Measurements from ENCODE around the gene SPIRE1.
"Not testable (repeated sequence)": the region's sequence is repeated elsewhere in the genome, so short reads cannot be mapped to it uniquely, and the experiment has no call there.

SPIRE1 gene

GRCh38 chr18:12420821-12421421 is 237.0 kb downstream of the SPIRE1 start:
- TF ChIP-seq, protein P1, sequence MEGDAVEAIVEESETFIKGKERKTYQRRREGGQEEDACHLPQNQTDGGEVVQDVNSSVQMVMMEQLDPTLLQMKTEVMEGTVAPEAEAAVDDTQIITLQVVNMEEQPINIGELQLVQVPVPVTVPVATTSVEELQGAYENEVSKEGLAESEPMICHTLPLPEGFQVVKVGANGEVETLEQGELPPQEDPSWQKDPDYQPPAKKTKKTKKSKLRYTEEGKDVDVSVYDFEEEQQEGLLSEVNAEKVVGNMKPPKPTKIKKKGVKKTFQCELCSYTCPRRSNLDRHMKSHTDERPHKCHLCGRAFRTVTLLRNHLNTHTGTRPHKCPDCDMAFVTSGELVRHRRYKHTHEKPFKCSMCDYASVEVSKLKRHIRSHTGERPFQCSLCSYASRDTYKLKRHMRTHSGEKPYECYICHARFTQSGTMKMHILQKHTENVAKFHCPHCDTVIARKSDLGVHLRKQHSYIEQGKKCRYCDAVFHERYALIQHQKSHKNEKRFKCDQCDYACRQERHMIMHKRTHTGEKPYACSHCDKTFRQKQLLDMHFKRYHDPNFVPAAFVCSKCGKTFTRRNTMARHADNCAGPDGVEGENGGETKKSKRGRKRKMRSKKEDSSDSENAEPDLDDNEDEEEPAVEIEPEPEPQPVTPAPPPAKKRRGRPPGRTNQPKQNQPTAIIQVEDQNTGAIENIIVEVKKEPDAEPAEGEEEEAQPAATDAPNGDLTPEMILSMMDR (conservative IDR thresholded peaks at IDR 0.05; ENCODE audit: low read length), result no peak
- H3K4me3 ChIP-seq (ENCODE audit: low read length), result peak overlapping the region; percentile 39
- no peak for DNase-seq (ENCODE audit: low read depth)

DNA sequence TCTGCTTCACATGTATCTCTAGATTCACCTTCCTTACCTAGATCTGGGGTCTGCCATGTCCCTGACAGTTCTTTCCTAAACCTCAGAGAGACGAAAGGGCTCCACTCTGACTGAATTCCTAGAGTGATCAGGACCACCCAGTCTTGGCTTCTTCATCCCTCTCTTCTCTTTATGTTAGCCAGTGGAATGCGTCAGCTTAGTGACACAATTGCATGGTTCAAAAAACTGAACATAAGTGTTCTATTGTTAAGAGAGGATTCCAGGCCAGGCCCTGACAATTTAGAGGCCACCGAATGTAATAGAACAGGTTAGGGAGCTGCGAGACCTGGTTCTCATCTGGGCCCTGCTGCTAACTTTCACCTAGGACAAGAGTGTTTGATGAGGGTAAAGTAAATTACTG is 240.2 kb downstream of the SPIRE1 start:
- H3K4me3 ChIP-seq (ENCODE audit: low read length), result no peak overlapping the region
- TF ChIP-seq, protein P1 (conservative IDR thresholded peaks at IDR 0.05; ENCODE audit: low read length), result no peak
- no peak for DNase-seq (ENCODE audit: low read depth)

DNA sequence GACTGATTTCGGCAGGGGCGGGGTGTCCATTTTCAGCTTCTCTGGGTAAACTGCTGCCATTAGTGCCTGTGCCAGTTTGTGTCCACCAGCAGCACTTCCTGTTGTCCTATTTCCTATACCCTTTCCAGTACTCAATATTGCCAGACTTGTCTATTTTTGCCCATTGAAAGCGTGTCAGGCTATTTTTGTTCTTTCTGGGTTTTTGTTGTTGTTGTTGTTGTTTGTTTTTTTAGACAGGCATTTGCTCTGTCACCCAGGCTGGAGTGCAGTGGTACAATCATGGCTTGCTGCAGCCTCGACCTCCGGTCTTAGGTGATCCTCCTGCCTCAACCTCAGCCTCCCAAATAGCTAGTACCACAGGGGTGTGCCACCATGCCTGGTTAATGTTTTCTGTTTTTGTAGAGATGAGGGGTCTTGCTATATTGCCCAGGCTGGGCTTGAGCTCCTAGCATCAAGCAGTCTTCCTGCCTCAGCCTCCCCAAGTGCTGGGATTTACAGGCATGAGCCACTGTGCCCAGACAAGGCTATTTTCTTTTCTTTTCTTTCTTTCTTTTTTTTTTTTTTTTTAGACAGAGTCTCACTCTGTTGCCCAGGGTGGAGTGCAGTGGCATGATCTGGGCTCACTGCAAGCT is 241.7 kb downstream of the SPIRE1 start:
- H3K4me3 ChIP-seq (ENCODE audit: low read length), result no peak overlapping the region
- no peak for DNase-seq (ENCODE audit: low read depth)

GRCh38 chr18:12411456-12411855 is 246.5 kb downstream of the SPIRE1 start:
- TF ChIP-seq, protein P1 (conservative IDR thresholded peaks at IDR 0.05; ENCODE audit: low read length), result no peak
- H3K4me3 ChIP-seq (ENCODE audit: low read length), result no peak overlapping the region
- no peak for DNase-seq (ENCODE audit: low read depth)

More for the DNA sequence above, 241.7 kb downstream of the SPIRE1 start:
- TF ChIP-seq, protein P1 (conservative IDR thresholded peaks at IDR 0.05; ENCODE audit: low read length), result no peak

GRCh38 chr18:12410747-12411146 is 247.2 kb downstream of the SPIRE1 start:
- DNase-seq (ENCODE audit: low read depth); H3K4me3 ChIP-seq (ENCODE audit: low read length): not testable (repeated sequence)

- TF ChIP-seq, protein P1 (conservative IDR thresholded peaks at IDR 0.05; ENCODE audit: low read length), result no peak
- DNase-seq (ENCODE audit: low read depth), result no peak
- H3K4me3 ChIP-seq (ENCODE audit: low read length), result no peak overlapping the region
These were observed 247.8 kb downstream of the SPIRE1 start for GRCh38 chr18:12410081-12410481.

DNA sequence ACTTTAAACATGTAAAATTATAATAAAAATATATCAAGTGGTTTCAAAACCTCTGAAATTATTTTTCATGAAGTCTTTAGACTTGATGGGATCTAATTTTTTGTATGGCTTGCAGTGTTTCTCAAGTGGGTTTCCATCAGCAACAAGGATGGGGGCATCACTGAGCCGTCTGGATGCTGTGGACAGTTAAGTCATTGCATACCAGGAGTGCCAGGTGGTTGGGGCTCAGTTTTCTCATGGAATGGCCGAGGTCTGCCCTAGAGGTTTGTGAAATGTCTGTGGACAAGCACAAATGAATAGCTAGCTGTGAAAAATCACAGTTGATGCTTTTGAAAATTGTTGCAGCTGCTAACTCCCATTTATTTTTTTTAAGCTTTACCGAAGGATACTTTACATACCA is 248.4 kb downstream of the SPIRE1 start:
- TF ChIP-seq, protein P1 (conservative IDR thresholded peaks at IDR 0.05; ENCODE audit: low read length), result no peak
- DNase-seq (ENCODE audit: low read depth), result peak; percentile 66
- H3K4me3 ChIP-seq (ENCODE audit: low read length), result no peak overlapping the region

All from AG10803 (cell line).